Small intestine (tissue), 7 donors: ENCODE data around the gene GAS7. TPM values are rescaled to one million over a fixed set of nuclear protein-coding genes. Genes with fewer than 3 reads are reported as not detected.

Source experiments
- DNase-seq, 2 donors: peaks; one replicate each; pipeline versions ENCODE4 v3.0.0 to v3.0.0-alpha.2; 2013
- FAIRE-seq: peaks from 2 replicates; lab custom pipeline; 2012; peaks lifted over from hg19 to GRCh38; lab: Jason Lieb, UNC
- H3K27ac ChIP-seq, 3 donors: one replicate each; pipeline ENCODE4 v1.5.1; 2013; ENCODE audit warnings: low read length in 2 of 3, mild to moderate bottlenecking in 2 of 3, control low read depth in 1 of 3, inconsistent platforms in 1 of 3, low read depth in 1 of 3, moderate library complexity in 1 of 3
- H3K27me3 ChIP-seq, 3 donors: one replicate each; pipeline ENCODE4 v1.6.1; 2013; ENCODE audit warnings: low read length in 3 of 3, inconsistent platforms in 1 of 3; ENCODE audit not compliant: control insufficient read depth in 3 of 3, insufficient read depth in 3 of 3
- H3K36me3 ChIP-seq, 3 donors: one replicate each; pipeline ENCODE4 v1.6.1; 2013; ENCODE audit warnings: low read length in 3 of 3, inconsistent platforms in 1 of 3, low read depth in 1 of 3, mild to moderate bottlenecking in 1 of 3, moderate library complexity in 1 of 3; ENCODE audit not compliant: control insufficient read depth in 3 of 3, insufficient read depth in 2 of 3
- H3K4me1 ChIP-seq, 3 donors: one replicate each; pipeline ENCODE4 v1.6.1; 2013; ENCODE audit warnings: low read length in 2 of 3, inconsistent platforms in 1 of 3, low read depth in 1 of 3, mild to moderate bottlenecking in 1 of 3, moderate library complexity in 1 of 3; ENCODE audit not compliant: control insufficient read depth in 3 of 3, insufficient read depth in 2 of 3
- H3K4me3 ChIP-seq, 3 donors: one replicate each; pipeline ENCODE4 v1.5.1; 2013; ENCODE audit warnings: low read length in 3 of 3, control low read depth in 1 of 3, inconsistent platforms in 1 of 3, low read depth in 1 of 3, mild to moderate bottlenecking in 1 of 3, moderate library complexity in 1 of 3
- H3K9me3 ChIP-seq, 2 donors: one replicate each; pipeline ENCODE4 v1.6.1; 2013; ENCODE audit warnings: low read depth in 1 of 2, low read length in 1 of 2; ENCODE audit not compliant: control insufficient read depth in 2 of 2, insufficient read depth in 1 of 2
- WGBS, 3 donors: extraction: QIAGEN DNeasy Blood & Tissue Kit; methylation state at CpG; one replicate each; pipeline ENCODE4 v1.1.7; 2013; 5-methylcytosine and 5-hydroxymethylcytosine counted together
- polyA plus RNA-seq, 4 donors: library from polyadenylated mRNA; stranded (reverse) in 3 of 4; unstranded in 1 of 4; fragments of 200-250 nt in 3 of 4; fragments of 120-200 nt in 1 of 4; gene quantifications; one replicate each; pipeline versions ENCODE4 v1.2.1 to v1.2.3, GENCODE V29; 2013
- donor health status: healthy with polysubstance abuse.
- donor health status: control.
- donor health status: control.
- donor health status: Bipolar disorder and iron deficiency.
- donor health status: healthy.

The GAS7 gene
- polyA plus RNA-seq, 4 donors, result 1.1 to 14.9 (median 5.9) TPM

GRCh38 chr17:10161386-10161785 is 37.0 kb downstream of the GAS7 start:
- H3K9me3 ChIP-seq, result no peaks in the 10 kb centered on the region
- DNase-seq (no peak), FAIRE-seq (no peak)
- peaks cover 0 to 3% (median 0%) of the 10 kb centered on the region in 3 donors for H3K4me1 ChIP-seq
- no peaks in the 10 kb centered on the region for H3K27me3 ChIP-seq
- 68 to 82% (median 76%) methylated on average over 5 of the region's 5 CpGs for WGBS, 3 donors
- H3K4me3 ChIP-seq, result no peak overlapping the region
- no peak overlapping the region for H3K27ac ChIP-seq
- no peaks in the 10 kb centered on the region for H3K36me3 ChIP-seq

- Histone ChIP-seq H3K27me3 (no peaks in the 10 kb centered on the region), H3K27ac (peak overlapping the region in 1 of 3 donors; percentile 59), H3K4me3 (no peak overlapping the region), H3K4me1 (peaks cover 0 to 3% (median 0%) of the 10 kb centered on the region in 3 donors), H3K36me3 (no peaks in the 10 kb centered on the region), H3K9me3 (no peaks in the 10 kb centered on the region)
- WGBS, 3 donors, result 43 to 70% (median 53%) methylated on average over 11 of the region's 11 CpGs
- DNase-seq (peak in 1 of 2 donors; percentile 7), FAIRE-seq (no peak)
Measured at GRCh38 chr17:10156948-10157607, 41.3 kb downstream of the GAS7 start.

GRCh38 chr17:10156599-10156947 is 41.8 kb downstream of the GAS7 start:
- Histone ChIP-seq H3K9me3 (no peaks in the 10 kb centered on the region), H3K36me3 (no peaks in the 10 kb centered on the region), H3K27me3 (no peaks in the 10 kb centered on the region), H3K27ac (peak overlapping the region in 1 of 3 donors; percentile 59), H3K4me3 (no peak overlapping the region), H3K4me1 (peaks cover 0 to 3% (median 0%) of the 10 kb centered on the region in 3 donors)
- WGBS, 3 donors, result 58 to 78% (median 68%) methylated on average over 3 to 4 of the region's 4 CpGs
- no peak for DNase-seq
- FAIRE-seq, result no peak

- no peak overlapping the region for H3K27ac ChIP-seq
- no peaks in the 10 kb centered on the region for H3K9me3 ChIP-seq
- peaks cover 0 to 3% (median 0%) of the 10 kb centered on the region in 3 donors for H3K4me1 ChIP-seq
- H3K36me3 ChIP-seq, result no peaks in the 10 kb centered on the region
- H3K27me3 ChIP-seq, result no peaks in the 10 kb centered on the region
- DNase-seq, result no peak
- no peak overlapping the region for H3K4me3 ChIP-seq
- WGBS, 3 donors, result 70 to 83% (median 73%) methylated on average over 4 of the region's 4 CpGs
- no peak for FAIRE-seq
Measured at GRCh38 chr17:10156077-10156435, 42.4 kb downstream of the GAS7 start.

GRCh38 chr17:10155371-10156076 is 42.9 kb downstream of the GAS7 start:
- Histone ChIP-seq H3K27ac (no peak overlapping the region), H3K9me3 (no peaks in the 10 kb centered on the region), H3K4me3 (no peak overlapping the region), H3K36me3 (no peaks in the 10 kb centered on the region), H3K27me3 (no peaks in the 10 kb centered on the region), H3K4me1 (peaks cover 0 to 3% (median 0%) of the 10 kb centered on the region in 3 donors)
- 73 to 77% (median 74%) methylated on average over 8 of the region's 8 CpGs for WGBS, 3 donors
- DNase-seq, result no peak
- no peak for FAIRE-seq

GRCh38 chr17:10151667-10152496 is 46.5 kb downstream of the GAS7 start:
- H3K4me3 ChIP-seq, result no peak overlapping the region
- peak overlapping the region in 1 of 3 donors; percentile 60 for H3K27ac ChIP-seq
- H3K27me3 ChIP-seq, result no peaks in the 10 kb centered on the region
- FAIRE-seq (no peak), DNase-seq (no peak)
- H3K9me3 ChIP-seq, result no peaks in the 10 kb centered on the region
- no peaks in the 10 kb centered on the region for H3K36me3 ChIP-seq
- peaks cover 0 to 3% (median 2%) of the 10 kb centered on the region in 3 donors for H3K4me1 ChIP-seq
- WGBS, 3 donors, result 62 to 69% (median 64%) methylated on average over 12 of the region's 12 CpGs

GRCh38 chr17:10149573-10150399 is 48.6 kb downstream of the GAS7 start:
- Histone ChIP-seq H3K4me3 (no peak overlapping the region), H3K27ac (no peak overlapping the region), H3K9me3 (no peaks in the 10 kb centered on the region), H3K36me3 (no peaks in the 10 kb centered on the region), H3K4me1 (peaks cover 0 to 2% (median 0%) of the 10 kb centered on the region in 3 donors), H3K27me3 (no peaks in the 10 kb centered on the region)
- 53 to 65% (median 60%) methylated on average over 8 of the region's 8 CpGs for WGBS, 3 donors
- peak in 1 of 2 donors; percentile 41 for DNase-seq
- FAIRE-seq, result no peak
